Ishikawa (cell line): ENCODE results near the gene MRPS22.

ENCODE experiments used
- CEBPB ChIP-seq: IDR thresholded peaks from 2 replicates; pipeline ENCODE4 v1.6.1; 2012
- CREB1 ChIP-seq: IDR thresholded peaks from 2 replicates; pipeline ENCODE4 v1.6.1; 2012; ENCODE audit warnings: low read depth
- EGR1 ChIP-seq: IDR thresholded peaks from 2 replicates; pipeline ENCODE4 v1.6.1; 2012
- EP300 ChIP-seq: IDR thresholded peaks from 2 replicates; pipeline ENCODE4 v1.6.1; 2012; ENCODE audit warnings: borderline replicate concordance
- FOXM1 ChIP-seq: IDR thresholded peaks from 2 replicates; pipeline ENCODE4 v1.6.1; 2012; ENCODE audit warnings: low read depth, borderline replicate concordance
- NFIC ChIP-seq: IDR thresholded peaks from 2 replicates; pipeline ENCODE4 v1.6.1; 2012
- RAD21 ChIP-seq: IDR thresholded peaks from 2 replicates; pipeline ENCODE4 v1.6.1; 2012; ENCODE audit warnings: low read depth
- TAF1 ChIP-seq: IDR thresholded peaks from 2 replicates; pipeline ENCODE4 v1.6.1; 2012; ENCODE audit warnings: low read depth, mild to moderate bottlenecking
- TCF12 ChIP-seq: IDR thresholded peaks from 2 replicates; pipeline ENCODE4 v1.6.1; 2012; ENCODE audit warnings: low read depth
- TEAD4 ChIP-seq: IDR thresholded peaks from 2 replicates; pipeline ENCODE4 v1.6.1; 2012
- USF1 ChIP-seq: IDR thresholded peaks from 2 replicates; pipeline ENCODE4 v1.6.1; 2012
- YY1 ChIP-seq: IDR thresholded peaks from 2 replicates; pipeline ENCODE4 v1.6.1; 2012; ENCODE audit warnings: low read depth
- ZBTB7A ChIP-seq: IDR thresholded peaks from 2 replicates; pipeline ENCODE4 v1.6.1; 2012; ENCODE audit warnings: low read depth
- TF ChIP-seq, protein P1 (sequence below): IDR thresholded peaks from 2 replicates; pipeline ENCODE4 v1.6.1; 2012
- TF ChIP-seq, protein P2 (sequence below): IDR thresholded peaks from 2 replicates; pipeline ENCODE4 v1.6.1; 2012; ENCODE audit warnings: low read depth, mild to moderate bottlenecking

MRPS22 gene

GRCh38 chr3:139302084-139302800 lies 41.6 kb upstream of the MRPS22 start:
- TF ChIP-seq YY1 (no peak), CEBPB (no peak), TEAD4 (peak; percentile 70)

DNA sequence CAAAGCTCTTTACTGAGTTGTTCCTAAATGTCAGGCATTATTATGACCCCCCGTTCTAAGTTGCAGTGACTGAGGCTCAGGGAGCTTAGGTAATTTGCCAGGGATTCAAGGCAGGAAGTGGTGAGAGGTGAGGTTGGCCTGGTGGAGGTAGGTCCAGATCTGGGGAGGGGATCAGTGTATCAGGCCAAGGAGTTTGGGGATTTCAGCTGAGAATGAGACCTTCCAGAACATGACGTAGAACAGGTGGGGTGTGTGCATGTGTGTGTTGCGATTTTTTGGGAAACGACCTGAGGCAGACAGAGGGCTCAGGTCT lies 41.1 kb upstream of the MRPS22 start:
- TF ChIP-seq USF1 (no peak), RAD21 (no peak), TAF1 (no peak), NFIC (no peak), EP300 (no peak), EGR1 (no peak), CEBPB (no peak), TCF12 (no peak), ZBTB7A (no peak), TEAD4 (no peak), YY1 (no peak), CREB1 (no peak), FOXM1 (no peak)
- TF ChIP-seq, protein P1, sequence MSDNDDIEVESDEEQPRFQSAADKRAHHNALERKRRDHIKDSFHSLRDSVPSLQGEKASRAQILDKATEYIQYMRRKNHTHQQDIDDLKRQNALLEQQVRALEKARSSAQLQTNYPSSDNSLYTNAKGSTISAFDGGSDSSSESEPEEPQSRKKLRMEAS = no peak
- TF ChIP-seq, protein P2, sequence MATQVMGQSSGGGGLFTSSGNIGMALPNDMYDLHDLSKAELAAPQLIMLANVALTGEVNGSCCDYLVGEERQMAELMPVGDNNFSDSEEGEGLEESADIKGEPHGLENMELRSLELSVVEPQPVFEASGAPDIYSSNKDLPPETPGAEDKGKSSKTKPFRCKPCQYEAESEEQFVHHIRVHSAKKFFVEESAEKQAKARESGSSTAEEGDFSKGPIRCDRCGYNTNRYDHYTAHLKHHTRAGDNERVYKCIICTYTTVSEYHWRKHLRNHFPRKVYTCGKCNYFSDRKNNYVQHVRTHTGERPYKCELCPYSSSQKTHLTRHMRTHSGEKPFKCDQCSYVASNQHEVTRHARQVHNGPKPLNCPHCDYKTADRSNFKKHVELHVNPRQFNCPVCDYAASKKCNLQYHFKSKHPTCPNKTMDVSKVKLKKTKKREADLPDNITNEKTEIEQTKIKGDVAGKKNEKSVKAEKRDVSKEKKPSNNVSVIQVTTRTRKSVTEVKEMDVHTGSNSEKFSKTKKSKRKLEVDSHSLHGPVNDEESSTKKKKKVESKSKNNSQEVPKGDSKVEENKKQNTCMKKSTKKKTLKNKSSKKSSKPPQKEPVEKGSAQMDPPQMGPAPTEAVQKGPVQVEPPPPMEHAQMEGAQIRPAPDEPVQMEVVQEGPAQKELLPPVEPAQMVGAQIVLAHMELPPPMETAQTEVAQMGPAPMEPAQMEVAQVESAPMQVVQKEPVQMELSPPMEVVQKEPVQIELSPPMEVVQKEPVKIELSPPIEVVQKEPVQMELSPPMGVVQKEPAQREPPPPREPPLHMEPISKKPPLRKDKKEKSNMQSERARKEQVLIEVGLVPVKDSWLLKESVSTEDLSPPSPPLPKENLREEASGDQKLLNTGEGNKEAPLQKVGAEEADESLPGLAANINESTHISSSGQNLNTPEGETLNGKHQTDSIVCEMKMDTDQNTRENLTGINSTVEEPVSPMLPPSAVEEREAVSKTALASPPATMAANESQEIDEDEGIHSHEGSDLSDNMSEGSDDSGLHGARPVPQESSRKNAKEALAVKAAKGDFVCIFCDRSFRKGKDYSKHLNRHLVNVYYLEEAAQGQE = no peak

- TF ChIP-seq CEBPB (no peak), EP300 (no peak), USF1 (no peak), CREB1 (no peak), FOXM1 (no peak), RAD21 (no peak), TEAD4 (no peak), ZBTB7A (no peak), TCF12 (no peak), TAF1 (no peak), YY1 (no peak), EGR1 (no peak), NFIC (no peak)
- TF ChIP-seq, protein P2 = no peak
- TF ChIP-seq, protein P1 = no peak
These were observed 40.6 kb upstream of the MRPS22 start for GRCh38 chr3:139303216-139303615.

DNA sequence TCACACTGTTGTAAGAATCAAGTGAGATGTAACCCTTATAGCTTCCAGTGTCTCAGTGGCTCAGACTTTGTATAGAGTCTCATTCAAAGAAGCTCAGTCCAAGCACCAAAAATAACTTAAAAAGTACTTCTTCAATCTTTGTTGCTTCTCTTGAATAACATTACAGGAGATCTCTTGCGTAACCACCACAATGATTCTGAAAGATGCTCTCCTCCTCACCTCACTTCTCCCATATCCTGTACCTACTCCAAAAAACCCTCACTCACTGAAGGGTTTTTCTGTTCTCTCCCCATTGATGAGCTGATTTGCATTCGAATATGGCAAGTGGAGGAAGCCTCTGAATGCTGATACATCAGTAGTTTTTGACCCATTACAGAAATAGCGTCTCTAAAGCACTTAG lies 39.4 kb upstream of the MRPS22 start:
- no peak for TF ChIP-seq TAF1
- no peak for TF ChIP-seq FOXM1
- TF ChIP-seq EGR1 = no peak
- TF ChIP-seq USF1 = no peak
- TF ChIP-seq, protein P2 = no peak
- TF ChIP-seq CEBPB = no peak
- no peak for TF ChIP-seq RAD21
- TF ChIP-seq EP300 = no peak
- TF ChIP-seq YY1 = no peak
- no peak for TF ChIP-seq TEAD4
- TF ChIP-seq, protein P1 = no peak
- no peak for TF ChIP-seq TCF12
- no peak for TF ChIP-seq NFIC
- TF ChIP-seq ZBTB7A = no peak
- TF ChIP-seq CREB1 = no peak
